NB4 (cell line): ENCODE measurements around the gene UFD1.
A peak's percentile ranks its signal among the peaks of the same experiment; 100 is the strongest.

Source experiments
- DNase-seq: peaks from one replicate; pipeline ENCODE4 v3.0.0; 2010; ENCODE audit warnings: low read depth
- H3K4me3 ChIP-seq: one replicate; pipeline ENCODE4 v1.5.1; 2011; ENCODE audit warnings: mild to moderate bottlenecking, low read depth, low read length, moderate library complexity
- CTCF ChIP-seq: IDR thresholded peaks from one replicate; pipeline ENCODE4 v1.5.1; 2012; ENCODE audit warnings: low read depth, low read length
- MAX ChIP-seq: IDR thresholded peaks from 2 replicates; pipeline ENCODE4 v1.6.1; 2011; ENCODE audit warnings: low read depth, low read length
- MYC ChIP-seq: IDR thresholded peaks from 2 replicates; pipeline ENCODE4 v1.6.1; 2011; ENCODE audit warnings: low read depth, low read length
- POLR2A ChIP-seq: IDR thresholded peaks from 2 replicates; pipeline ENCODE4 v1.6.1; 2011; ENCODE audit warnings: mild to moderate bottlenecking; ENCODE audit not compliant: insufficient read length; ENCODE audit errors: extremely low read depth

Gene UFD1

GRCh38 chr22:19480173-19480568 lies 1.2 kb upstream of the UFD1 start:
- DNase-seq = no peak

GRCh38 chr22:19479355-19480172 lies 571 bp upstream of the UFD1 start, which contains the start of gene CDC45:
CDC45 (plus strand) TSS chr22:19479920; CDS start chr22:19479969, 49 bp downstream.
- H3K4me3 ChIP-seq = peak within 1 kb of the TSS; percentile 95
- TF ChIP-seq MAX (peak; percentile 50), MYC (peak; percentile 22; the same call in 1 of the 2 replicates), POLR2A (peak; percentile 45), CTCF (no peak)
- peak; percentile 99 for DNase-seq

More at GRCh38 chr22:19480173-19480568, 1.2 kb upstream of the UFD1 start:
- no peak for TF ChIP-seq POLR2A
- no peak for TF ChIP-seq CTCF
- TF ChIP-seq MYC = no peak
- peak overlapping the region; percentile 95 for H3K4me3 ChIP-seq

GRCh38 chr22:19478045-19478900 lies 720 bp downstream of the UFD1 start:
- TF ChIP-seq MAX (no peak), CTCF (no peak)
- H3K4me3 ChIP-seq = peak overlapping the region; percentile 83
- peak; percentile 32 for DNase-seq

- DNase-seq = no peak
- H3K4me3 ChIP-seq = peak overlapping the region; percentile 83
- TF ChIP-seq MYC = no peak
- TF ChIP-seq MAX = no peak
- no peak for TF ChIP-seq POLR2A
- TF ChIP-seq CTCF = no peak
These were observed 1.5 kb downstream of the UFD1 start for GRCh38 chr22:19477321-19478044.

GRCh38 chr22:19476023-19476422 lies 3.0 kb downstream of the UFD1 start:
- TF ChIP-seq MYC = no peak
- TF ChIP-seq CTCF = no peak
- no peak for TF ChIP-seq MAX
- no peak for DNase-seq
- H3K4me3 ChIP-seq = no peak overlapping the region
